Mesenchymal stem cell (in vitro differentiated cells and primary cell): Measurements from ENCODE around the gene GFI1B.
A peak's percentile ranks its signal among the peaks of the same experiment; 100 is the strongest.
"Not testable (repeated sequence)": the region's sequence is repeated elsewhere in the genome, so short reads cannot be mapped to it uniquely, and the experiment has no call there.

Experiments
- DNase-seq: peaks from one replicate; pipeline ENCODE4 v3.0.0-alpha.2; 2013
- H2AFZ ChIP-seq: one replicate; pipeline ENCODE4 v1.6.1; 2013; ENCODE audit warnings: low read depth, mild to moderate bottlenecking, control low read depth, inconsistent platforms, low read length, moderate library complexity
- H2AK5ac ChIP-seq: 2 replicates; pipeline ENCODE4 v1.6.1; 2013; ENCODE audit warnings: low read length, moderate library complexity, mild to moderate bottlenecking, inconsistent platforms; ENCODE audit not compliant: severe bottlenecking
- H2BK120ac ChIP-seq: one replicate; pipeline ENCODE4 v1.6.1; 2013; ENCODE audit warnings: low read depth, mild to moderate bottlenecking, inconsistent platforms, low read length, moderate library complexity
- H2BK12ac ChIP-seq, 2 experiments: one replicate each; pipeline ENCODE4 v1.6.1; 2013; ENCODE audit warnings: inconsistent platforms in 2 of 2, low read length in 2 of 2, mild to moderate bottlenecking in 2 of 2, moderate library complexity in 2 of 2, control low read depth in 1 of 2
- H2BK15ac ChIP-seq: one replicate; pipeline ENCODE4 v1.6.1; 2013; ENCODE audit warnings: mild to moderate bottlenecking, low read depth, inconsistent platforms; ENCODE audit not compliant: poor library complexity, severe bottlenecking
- H2BK5ac ChIP-seq: 2 replicates; pipeline ENCODE4 v1.6.1; 2013; ENCODE audit warnings: low read depth, mild to moderate bottlenecking, low read length, control low read depth, inconsistent platforms; ENCODE audit not compliant: poor library complexity, severe bottlenecking
- H3K14ac ChIP-seq, 2 experiments: one replicate each; pipeline ENCODE4 v1.6.1; 2013; ENCODE audit warnings: inconsistent platforms in 2 of 2, low read length in 2 of 2, control low read depth in 1 of 2, mild to moderate bottlenecking in 1 of 2, moderate library complexity in 1 of 2
- H3K18ac ChIP-seq, 2 experiments: one replicate each; pipeline ENCODE4 v1.6.1; 2013; ENCODE audit warnings: inconsistent platforms in 2 of 2, low read length in 2 of 2, control low read depth in 1 of 2, low read depth in 1 of 2, mild to moderate bottlenecking in 1 of 2
- H3K23ac ChIP-seq, 2 experiments: one replicate each; pipeline ENCODE4 v1.6.1; 2013; ENCODE audit warnings: inconsistent platforms in 2 of 2, low read length in 2 of 2, mild to moderate bottlenecking in 2 of 2, moderate library complexity in 2 of 2, control low read depth in 1 of 2
- H3K27ac ChIP-seq: 2 replicates; pipeline ENCODE4 v1.5.1; 2013; ENCODE audit warnings: mild to moderate bottlenecking, moderate library complexity, low read length, control low read depth, inconsistent platforms; ENCODE audit not compliant: poor library complexity, severe bottlenecking
- H3K27me3 ChIP-seq, 2 experiments: 2 replicates each; pipeline versions ENCODE4 v1.6.1 to v1.7.0; 2013; ENCODE audit warnings: low read length in 2 of 2, mild to moderate bottlenecking in 2 of 2, moderate library complexity in 2 of 2, control low read depth in 1 of 2, inconsistent platforms in 1 of 2; ENCODE audit not compliant: control insufficient read depth in 1 of 2, insufficient read depth in 1 of 2
- H3K36me3 ChIP-seq, 2 experiments: 2 replicates each; pipeline versions ENCODE4 v1.6.1 to v1.7.0; 2013; ENCODE audit warnings: low read length in 2 of 2, control low read depth in 1 of 2, inconsistent platforms in 1 of 2, low read depth in 1 of 2, mild to moderate bottlenecking in 1 of 2; ENCODE audit not compliant: insufficient read depth in 2 of 2, control insufficient read depth in 1 of 2
- H3K4ac ChIP-seq, 2 experiments: one replicate each; pipeline ENCODE4 v1.6.1; 2013; ENCODE audit warnings: inconsistent platforms in 2 of 2, low read length in 2 of 2, mild to moderate bottlenecking in 2 of 2, moderate library complexity in 2 of 2, control low read depth in 1 of 2, low read depth in 1 of 2
- H3K4me1 ChIP-seq: 2 replicates; pipeline ENCODE4 v1.6.1; 2013; ENCODE audit warnings: low read depth, low read length, control low read depth; ENCODE audit not compliant: control insufficient read depth, insufficient read depth
- H3K4me2 ChIP-seq: 2 replicates; pipeline ENCODE4 v1.6.1; 2013; ENCODE audit warnings: low read length, mild to moderate bottlenecking, inconsistent platforms; ENCODE audit not compliant: poor library complexity, severe bottlenecking
- H3K4me3 ChIP-seq, 2 experiments: 2 replicates each; pipeline versions ENCODE4 v1.5.1 to v1.7.0; 2013; ENCODE audit warnings: low read length in 2 of 2, mild to moderate bottlenecking in 2 of 2, control low read depth in 1 of 2, low read depth in 1 of 2; ENCODE audit not compliant: insufficient read depth in 1 of 2
- H3K79me1 ChIP-seq: replicated peaks from 2 replicates; pipeline ENCODE4 v1.6.1; 2013; ENCODE audit warnings: mild to moderate bottlenecking, control low read depth, low read length, inconsistent platforms; ENCODE audit not compliant: poor library complexity, severe bottlenecking
- H3K9ac ChIP-seq: 2 replicates; pipeline ENCODE4 v1.7.0; 2013; ENCODE audit warnings: mild to moderate bottlenecking, low read length, moderate library complexity
- H3K9me3 ChIP-seq: 2 replicates; pipeline ENCODE4 v1.7.0; 2013; ENCODE audit warnings: mild to moderate bottlenecking, low read length; ENCODE audit not compliant: control insufficient read depth
- H4K8ac ChIP-seq: one replicate; pipeline ENCODE4 v1.6.1; 2013; ENCODE audit warnings: inconsistent platforms, mild to moderate bottlenecking, low read length, moderate library complexity
- H4K91ac ChIP-seq: one replicate; pipeline ENCODE4 v1.6.1; 2013; ENCODE audit warnings: mild to moderate bottlenecking, low read length, inconsistent platforms
- WGBS: methylation state at CpG from one replicate; pipeline ENCODE4 v1.1.7; 2013; ENCODE audit warnings: mixed read lengths; 5-methylcytosine and 5-hydroxymethylcytosine counted together

The GFI1B gene

DNA sequence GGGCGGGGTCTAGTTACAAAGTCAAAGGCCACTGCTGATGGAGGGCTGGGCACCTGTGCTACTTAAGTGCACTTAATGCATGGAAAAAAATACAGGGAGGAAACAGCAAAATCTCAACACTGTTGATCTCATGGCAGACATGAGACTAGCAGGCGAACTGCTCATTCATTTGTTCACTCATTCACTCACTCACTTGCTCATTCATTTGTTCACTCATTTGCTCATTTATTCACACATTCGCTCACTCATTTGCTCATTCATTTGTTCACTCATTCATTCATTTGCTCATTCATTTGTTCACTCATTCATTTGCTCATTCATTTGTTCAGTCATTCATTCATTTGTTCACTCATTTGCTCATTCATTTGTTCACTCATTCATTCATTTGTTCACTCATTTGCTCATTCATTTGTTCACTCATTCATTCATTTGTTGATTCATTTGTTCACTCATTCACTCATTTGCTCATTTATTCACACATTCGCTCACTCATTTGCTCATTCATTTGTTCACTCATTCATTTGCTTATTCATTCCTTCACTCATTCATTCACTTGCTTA lies 11.6 kb downstream of the GFI1B start:
- not testable (repeated sequence) for H3K18ac ChIP-seq, H3K36me3 ChIP-seq, H3K79me1 ChIP-seq, H2BK5ac ChIP-seq, H3K27ac ChIP-seq, H2BK15ac ChIP-seq, H3K9me3 ChIP-seq, H2BK120ac ChIP-seq, H3K4ac ChIP-seq, H3K4me3 ChIP-seq, H3K4me1 ChIP-seq, H2AK5ac ChIP-seq, H3K14ac ChIP-seq, H3K9ac ChIP-seq, H2AFZ ChIP-seq, H2BK12ac ChIP-seq, H4K8ac ChIP-seq, H3K4me2 ChIP-seq, H4K91ac ChIP-seq, H3K23ac ChIP-seq
- DNase-seq: peak; percentile 26
- peaks cover 74 to 92% of the 10 kb centered on the region in 2 experiments for H3K27me3 ChIP-seq
- WGBS: 63% methylated on average over 4 of the region's 4 CpGs

DNA sequence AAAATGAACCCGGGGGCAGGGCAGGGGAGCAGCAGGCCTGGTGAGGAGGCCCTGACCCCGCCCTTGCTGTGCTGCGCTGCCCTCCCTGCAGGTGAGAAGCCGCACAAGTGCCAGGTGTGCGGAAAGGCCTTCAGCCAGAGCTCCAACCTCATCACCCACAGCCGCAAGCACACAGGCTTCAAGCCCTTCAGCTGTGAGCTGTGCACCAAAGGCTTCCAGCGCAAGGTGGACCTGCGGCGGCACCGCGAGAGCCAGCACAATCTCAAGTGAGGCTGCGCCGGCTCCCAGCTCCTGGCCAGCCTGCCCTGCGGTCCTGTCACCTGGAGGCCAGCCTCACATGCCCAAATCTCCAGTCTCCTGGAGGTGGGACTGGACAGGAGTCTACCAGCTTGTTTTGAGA lies 12.3 kb downstream of the GFI1B start:
- no peaks in the 10 kb centered on the region for H3K9me3 ChIP-seq
- DNase-seq: no peak
- H2BK120ac ChIP-seq: no peak overlapping the region
- H3K4me3 ChIP-seq: no peak overlapping the region
- H4K91ac ChIP-seq: no peak overlapping the region
- 92% methylated on average over 14 of the region's 14 CpGs for WGBS
- no peaks in the 10 kb centered on the region for H3K36me3 ChIP-seq
- no peak overlapping the region for H3K23ac ChIP-seq
- peak overlapping the region in 1 of 2 experiments; percentile 6 for H3K14ac ChIP-seq
- H3K79me1 ChIP-seq: no peaks in the 10 kb centered on the region
- no peak overlapping the region for H2AFZ ChIP-seq
- no peak overlapping the region for H4K8ac ChIP-seq
- H3K18ac ChIP-seq: no peak overlapping the region
- no peak overlapping the region for H2BK15ac ChIP-seq
- no peak overlapping the region for H2BK5ac ChIP-seq
- no peak overlapping the region for H2BK12ac ChIP-seq
- H3K27me3 ChIP-seq: peaks cover 74 to 92% of the 10 kb centered on the region in 2 experiments
- H3K4me2 ChIP-seq: no peak overlapping the region
- H3K9ac ChIP-seq: no peak overlapping the region
- no peak overlapping the region for H2AK5ac ChIP-seq
- H3K27ac ChIP-seq: no peak overlapping the region
- H3K4ac ChIP-seq: no peak overlapping the region
- peaks cover 5% of the 10 kb centered on the region for H3K4me1 ChIP-seq

DNA sequence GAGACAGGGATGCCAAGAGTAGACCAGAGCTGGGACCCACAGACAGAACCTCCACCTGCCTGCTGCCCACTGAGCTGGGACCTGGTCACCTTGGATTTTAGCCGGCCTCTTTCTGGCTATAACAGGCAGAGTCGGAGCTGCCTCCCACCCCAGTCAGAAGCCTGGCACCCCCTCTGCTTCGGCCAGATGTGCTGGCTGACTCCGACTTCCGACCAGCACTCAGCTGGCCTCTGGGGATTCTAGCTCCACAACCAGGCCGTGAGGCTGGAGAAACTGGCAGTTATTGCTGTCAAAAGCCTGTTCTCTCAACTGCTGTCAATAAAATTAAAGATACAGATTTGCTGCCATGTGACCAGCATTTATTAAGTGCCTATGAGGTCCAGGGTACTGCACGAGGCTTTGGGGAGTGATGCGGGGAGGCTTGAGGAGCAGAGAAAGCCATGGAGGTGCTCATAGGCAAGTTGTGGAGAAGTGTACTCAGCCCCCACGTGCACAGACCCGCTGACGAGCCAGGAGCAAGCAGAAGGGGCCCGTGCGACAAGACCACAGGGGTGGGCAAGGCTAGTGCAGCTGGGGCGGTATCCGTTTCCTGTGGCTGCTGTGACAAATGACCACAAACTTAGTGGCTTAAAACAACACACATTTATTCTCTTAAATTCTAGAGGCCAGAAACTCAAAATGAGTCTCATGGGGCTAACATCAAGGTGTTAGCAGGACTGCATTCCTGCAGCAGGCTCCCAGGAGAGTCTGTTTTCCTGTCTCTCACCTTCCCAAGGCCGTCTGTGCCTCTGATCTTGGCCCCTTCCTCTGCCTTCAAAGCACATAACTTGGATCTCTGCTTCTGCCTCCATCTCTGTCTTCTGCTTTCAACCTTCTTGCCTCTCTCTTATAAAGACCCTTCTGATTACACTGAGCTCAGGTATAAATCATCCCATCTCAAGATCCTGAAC lies 13.1 kb downstream of the GFI1B start:
- Histone ChIP-seq H2AFZ (no peak overlapping the region), H3K4me3 (no peak overlapping the region), H3K4ac (no peak overlapping the region), H3K4me2 (no peak overlapping the region), H4K8ac (no peak overlapping the region), H3K36me3 (no peaks in the 10 kb centered on the region), H2AK5ac (no peak overlapping the region), H3K27me3 (peaks cover 74 to 92% of the 10 kb centered on the region in 2 experiments), H3K14ac (no peak overlapping the region), H2BK120ac (no peak overlapping the region), H3K18ac (no peak overlapping the region), H4K91ac (no peak overlapping the region), H2BK5ac (no peak overlapping the region), H3K27ac (no peak overlapping the region), H3K23ac (no peak overlapping the region), H2BK15ac (no peak overlapping the region), H3K79me1 (no peaks in the 10 kb centered on the region), H3K9me3 (no peaks in the 10 kb centered on the region), H2BK12ac (no peak overlapping the region), H3K9ac (no peak overlapping the region), H3K4me1 (peaks cover 3% of the 10 kb centered on the region)
- no peak for DNase-seq
- 59% methylated on average over 16 of the region's 16 CpGs for WGBS

DNA sequence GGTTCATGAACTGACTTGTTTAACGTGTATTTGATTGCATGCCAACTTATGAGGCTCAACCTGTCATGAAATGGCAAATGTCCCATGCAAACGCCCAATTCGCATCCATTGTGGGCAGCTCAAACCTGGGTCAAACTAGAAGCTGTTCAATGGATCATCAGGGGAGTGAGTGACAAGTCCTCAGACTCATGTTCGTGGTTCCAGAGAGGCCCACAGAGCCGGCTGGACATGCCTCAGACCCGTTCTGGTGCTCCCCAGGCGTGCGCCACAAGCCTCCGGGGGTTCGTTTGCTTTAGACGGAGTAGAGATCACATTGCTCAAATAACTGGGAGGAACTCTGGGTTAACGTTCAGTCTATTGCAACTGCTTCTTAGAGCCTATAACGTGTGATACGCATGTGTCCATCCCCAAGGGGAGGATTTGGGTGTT lies 15.0 kb downstream of the GFI1B start:
- Histone ChIP-seq H2BK5ac (no peak overlapping the region), H2BK15ac (no peak overlapping the region), H2BK120ac (no peak overlapping the region), H3K4me1 (peaks cover 1% of the 10 kb centered on the region), H3K14ac (no peak overlapping the region), H4K91ac (no peak overlapping the region), H4K8ac (no peak overlapping the region), H2BK12ac (no peak overlapping the region), H3K4me3 (no peak overlapping the region), H3K4me2 (no peak overlapping the region), H3K4ac (no peak overlapping the region), H3K27ac (no peak overlapping the region), H3K23ac (no peak overlapping the region), H3K9me3 (no peaks in the 10 kb centered on the region), H2AK5ac (no peak overlapping the region), H3K18ac (no peak overlapping the region), H3K27me3 (peaks cover 62 to 86% of the 10 kb centered on the region in 2 experiments), H3K36me3 (no peaks in the 10 kb centered on the region), H3K79me1 (no peaks in the 10 kb centered on the region), H3K9ac (no peak overlapping the region), H2AFZ (no peak overlapping the region)
- WGBS: 81% methylated on average over 14 of the region's 14 CpGs
- no peak for DNase-seq
